Loucy (cell line): ENCODE measurements around the gene TNFAIP3.
A peak's percentile ranks its signal among the peaks of the same experiment; 100 is the strongest.

ENCODE experiments used
- H2AFZ ChIP-seq: fragments of 200-600 bp; sonication (generic); 2 replicates; pipeline ENCODE4 v1.6.0; 2016; ENCODE audit warnings: antibody characterized with exemption, mild to moderate bottlenecking, low read length, moderate library complexity
- H3F3A ChIP-seq: fragments of 200-600 bp; 2 replicates; pipeline ENCODE4 v1.6.0; 2016; ENCODE audit warnings: antibody characterized with exemption, low read depth, mild to moderate bottlenecking
- H3K27me3 ChIP-seq: fragments of 200-600 bp; sonication (generic); 2 replicates; pipeline ENCODE4 v1.6.1; 2014; ENCODE audit warnings: low read length, mild to moderate bottlenecking; ENCODE audit not compliant: insufficient read depth, poor library complexity, severe bottlenecking
- H3K36me3 ChIP-seq: fragments of 200-600 bp; sonication (generic); 2 replicates; pipeline ENCODE4 v1.6.1; 2016; ENCODE audit warnings: low read length; ENCODE audit not compliant: insufficient read depth
- H3K4me1 ChIP-seq: fragments of 200-600 bp; sonication (generic); 2 replicates; pipeline ENCODE4 v1.5.1; 2014; ENCODE audit warnings: low read length, mild to moderate bottlenecking; ENCODE audit not compliant: insufficient read depth, poor library complexity, severe bottlenecking
- H3K4me2 ChIP-seq: fragments of 200-600 bp; sonication (generic); 2 replicates; pipeline ENCODE4 v1.6.0; 2014; ENCODE audit warnings: antibody characterized with exemption, low read length, low read depth, mild to moderate bottlenecking; ENCODE audit not compliant: poor library complexity, severe bottlenecking
- H3K4me3 ChIP-seq: fragments of 200-600 bp; sonication (generic); 2 replicates; pipeline ENCODE4 v1.5.1; 2014; ENCODE audit warnings: low read length, mild to moderate bottlenecking, mixed read lengths; ENCODE audit not compliant: poor library complexity, severe bottlenecking
- H3K79me2 ChIP-seq: fragments of 200-600 bp; sonication (generic); 2 replicates; pipeline ENCODE4 v1.6.1; 2014; ENCODE audit warnings: low read length; ENCODE audit not compliant: insufficient read depth
- H3K9ac ChIP-seq: fragments of 200-600 bp; sonication (generic); 2 replicates; pipeline ENCODE4 v1.6.0; 2014; ENCODE audit warnings: mild to moderate bottlenecking, low read depth, low read length, moderate library complexity; ENCODE audit not compliant: poor library complexity, severe bottlenecking
- H3K9me2 ChIP-seq: fragments of 200-600 bp; sonication (generic); replicated peaks from 2 replicates; pipeline ENCODE4 v1.6.1; 2016; ENCODE audit warnings: low read depth, low read length, mixed read lengths
- H3K9me3 ChIP-seq: fragments of 200-600 bp; sonication (generic); 2 replicates; pipeline ENCODE4 v1.6.1; 2014; ENCODE audit warnings: mild to moderate bottlenecking, antibody characterized with exemption, low read length, low read depth; ENCODE audit not compliant: insufficient read depth
- H4K20me1 ChIP-seq: fragments of 200-600 bp; sonication (generic); 2 replicates; pipeline ENCODE4 v1.6.0; 2014; ENCODE audit warnings: antibody characterized with exemption, low read length, mild to moderate bottlenecking; ENCODE audit not compliant: insufficient read depth, poor library complexity, severe bottlenecking
- EZH2phosphoT487 ChIP-seq: fragments of 200-600 bp; IDR thresholded peaks from 2 replicates; pipeline ENCODE4 v1.6.1; 2018; ENCODE audit warnings: antibody characterized with exemption, mild to moderate bottlenecking, moderate library complexity, borderline replicate concordance
- TF ChIP-seq, protein P1 (sequence below): fragments of 200-600 bp; sonication (generic); conservative IDR thresholded peaks from 2 replicates; pipeline ENCODE4 v1.5.1; 2014; ENCODE audit warnings: mild to moderate bottlenecking, antibody characterized with exemption, low read length

TNFAIP3 gene

DNA sequence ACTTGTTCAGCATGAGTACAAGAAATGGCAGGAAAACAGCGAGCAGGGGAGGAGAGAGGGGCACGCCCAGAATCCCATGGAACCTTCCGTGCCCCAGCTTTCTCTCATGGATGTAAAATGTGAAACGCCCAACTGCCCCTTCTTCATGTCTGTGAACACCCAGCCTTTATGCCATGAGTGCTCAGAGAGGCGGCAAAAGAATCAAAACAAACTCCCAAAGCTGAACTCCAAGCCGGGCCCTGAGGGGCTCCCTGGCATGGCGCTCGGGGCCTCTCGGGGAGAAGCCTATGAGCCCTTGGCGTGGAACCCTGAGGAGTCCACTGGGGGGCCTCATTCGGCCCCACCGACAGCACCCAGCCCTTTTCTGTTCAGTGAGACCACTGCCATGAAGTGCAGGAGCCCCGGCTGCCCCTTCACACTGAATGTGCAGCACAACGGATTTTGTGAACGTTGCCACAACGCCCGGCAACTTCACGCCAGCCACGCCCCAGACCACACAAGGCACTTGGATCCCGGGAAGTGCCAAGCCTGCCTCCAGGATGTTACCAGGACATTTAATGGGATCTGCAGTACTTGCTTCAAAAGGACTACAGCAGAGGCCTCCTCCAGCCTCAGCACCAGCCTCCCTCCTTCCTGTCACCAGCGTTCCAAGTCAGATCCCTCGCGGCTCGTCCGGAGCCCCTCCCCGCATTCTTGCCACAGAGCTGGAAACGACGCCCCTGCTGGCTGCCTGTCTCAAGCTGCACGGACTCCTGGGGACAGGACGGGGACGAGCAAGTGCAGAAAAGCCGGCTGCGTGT is 11.6 kb downstream of the TNFAIP3 start:
- Histone ChIP-seq H2AFZ (no peak overlapping the region), H4K20me1 (peaks cover 14% of the 10 kb centered on the region), H3K9ac (no peak overlapping the region), H3F3A (peaks cover 4% of the 10 kb centered on the region; the same call in 1 of the 2 replicates), H3K4me2 (peak overlapping the region; percentile 44), H3K9me2 (no peaks in the 10 kb centered on the region), H3K9me3 (no peaks in the 10 kb centered on the region), H3K36me3 (peaks cover 87% of the 10 kb centered on the region), H3K4me3 (no peak overlapping the region), H3K79me2 (peaks cover 45% of the 10 kb centered on the region), H3K4me1 (peaks cover 47% of the 10 kb centered on the region), H3K27me3 (no peaks in the 10 kb centered on the region)
- TF ChIP-seq, protein P1, sequence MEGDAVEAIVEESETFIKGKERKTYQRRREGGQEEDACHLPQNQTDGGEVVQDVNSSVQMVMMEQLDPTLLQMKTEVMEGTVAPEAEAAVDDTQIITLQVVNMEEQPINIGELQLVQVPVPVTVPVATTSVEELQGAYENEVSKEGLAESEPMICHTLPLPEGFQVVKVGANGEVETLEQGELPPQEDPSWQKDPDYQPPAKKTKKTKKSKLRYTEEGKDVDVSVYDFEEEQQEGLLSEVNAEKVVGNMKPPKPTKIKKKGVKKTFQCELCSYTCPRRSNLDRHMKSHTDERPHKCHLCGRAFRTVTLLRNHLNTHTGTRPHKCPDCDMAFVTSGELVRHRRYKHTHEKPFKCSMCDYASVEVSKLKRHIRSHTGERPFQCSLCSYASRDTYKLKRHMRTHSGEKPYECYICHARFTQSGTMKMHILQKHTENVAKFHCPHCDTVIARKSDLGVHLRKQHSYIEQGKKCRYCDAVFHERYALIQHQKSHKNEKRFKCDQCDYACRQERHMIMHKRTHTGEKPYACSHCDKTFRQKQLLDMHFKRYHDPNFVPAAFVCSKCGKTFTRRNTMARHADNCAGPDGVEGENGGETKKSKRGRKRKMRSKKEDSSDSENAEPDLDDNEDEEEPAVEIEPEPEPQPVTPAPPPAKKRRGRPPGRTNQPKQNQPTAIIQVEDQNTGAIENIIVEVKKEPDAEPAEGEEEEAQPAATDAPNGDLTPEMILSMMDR = no peak
- no peak for TF ChIP-seq EZH2phosphoT487

GRCh38 chr6:137879299-137879698 is 12.2 kb downstream of the TNFAIP3 start:
- H3K4me2 ChIP-seq = peak overlapping the region; percentile 44

DNA sequence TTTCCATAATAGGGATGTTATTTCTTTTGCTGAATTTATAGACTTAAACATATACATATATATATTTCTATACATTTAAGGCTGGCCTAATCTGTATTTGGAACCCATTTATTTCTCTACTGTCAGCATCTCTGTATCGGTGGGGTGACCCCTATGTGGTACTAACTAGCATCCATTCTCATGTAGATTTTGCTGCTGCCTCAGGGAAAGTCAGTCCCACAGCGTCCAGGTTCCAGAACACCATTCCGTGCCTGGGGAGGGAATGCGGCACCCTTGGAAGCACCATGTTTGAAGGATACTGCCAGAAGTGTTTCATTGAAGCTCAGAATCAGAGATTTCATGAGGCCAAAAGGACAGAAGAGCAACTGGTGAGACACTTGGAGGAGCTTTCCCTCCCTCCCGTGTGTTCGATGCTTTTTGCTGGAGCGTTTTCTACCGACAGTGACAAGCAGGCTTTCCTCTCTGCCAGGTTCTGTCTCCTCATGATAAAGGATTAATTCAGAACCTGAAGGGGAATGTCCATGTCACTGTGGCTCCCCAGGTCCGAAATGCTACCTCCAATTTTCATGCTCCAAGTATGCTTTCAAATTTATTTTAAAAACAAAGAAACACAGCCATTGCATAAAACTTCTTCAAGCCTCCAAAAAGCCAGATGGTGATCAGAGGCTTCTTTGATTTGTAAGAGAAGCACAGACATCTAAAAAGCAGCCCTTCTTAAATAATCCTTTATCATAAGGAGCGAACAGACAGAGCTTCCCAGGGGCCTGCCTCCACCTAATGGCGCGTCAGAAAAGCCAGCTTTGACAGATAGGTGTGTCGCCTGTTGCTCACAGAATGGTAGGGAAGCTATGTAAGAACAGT is 13.1 kb downstream of the TNFAIP3 start:
- no peak overlapping the region for H3K9ac ChIP-seq
- no peak overlapping the region for H3K4me3 ChIP-seq
- H3K9me3 ChIP-seq = no peaks in the 10 kb centered on the region
- peaks cover 6% of the 10 kb centered on the region for H4K20me1 ChIP-seq
- H3K27me3 ChIP-seq = no peaks in the 10 kb centered on the region
- H3K79me2 ChIP-seq = peaks cover 30% of the 10 kb centered on the region; the same call in 1 of the 2 replicates
- H3K9me2 ChIP-seq = no peaks in the 10 kb centered on the region
- H3K4me2 ChIP-seq = peak overlapping the region; percentile 44
- TF ChIP-seq, protein P1 = no peak
- no peak for TF ChIP-seq EZH2phosphoT487
- peaks cover 44% of the 10 kb centered on the region for H3K4me1 ChIP-seq
- no peak overlapping the region for H2AFZ ChIP-seq
- H3F3A ChIP-seq = peaks cover 7% of the 10 kb centered on the region; the same call in 1 of the 2 replicates
- peaks cover 73% of the 10 kb centered on the region for H3K36me3 ChIP-seq

More at GRCh38 chr6:137879299-137879698, 12.2 kb downstream of the TNFAIP3 start:
- H3K9ac ChIP-seq = no peak overlapping the region
- peaks cover 47% of the 10 kb centered on the region for H3K4me1 ChIP-seq
- no peak overlapping the region for H3K4me3 ChIP-seq
- H3F3A ChIP-seq = peaks cover 7% of the 10 kb centered on the region; the same call in 1 of the 2 replicates
- H3K79me2 ChIP-seq = peaks cover 39% of the 10 kb centered on the region
- no peaks in the 10 kb centered on the region for H3K9me3 ChIP-seq
- no peaks in the 10 kb centered on the region for H3K27me3 ChIP-seq
- H4K20me1 ChIP-seq = peaks cover 9% of the 10 kb centered on the region
- no peaks in the 10 kb centered on the region for H3K9me2 ChIP-seq
- peaks cover 81% of the 10 kb centered on the region for H3K36me3 ChIP-seq
- TF ChIP-seq, protein P1 = no peak
- TF ChIP-seq EZH2phosphoT487 = no peak
- H2AFZ ChIP-seq = no peak overlapping the region
